PC-3 (cell line): ENCODE measurements around the gene FPR3. TPM values are rescaled to one million over a fixed set of nuclear protein-coding genes. Genes with fewer than 3 reads are reported as not detected.

Experiments used
- ATAC-seq: fragments of 200-7000 bp; cut with Tn5 transposase; 2 replicates; pipeline ENCODE4 v1.9.1; 2020; ENCODE audit warnings: mild to moderate bottlenecking, moderate library complexity
- BruUV-seq: library from RNA; stranded (reverse); fragments of 400-500 nt; replicated peaks from 2 replicates; lab custom pipeline; 2021; lab: Mats Ljungman, UMichigan
- CTCF ChIA-PET: fragments of 300-600 bp; sonication (Branson Sonifier 250); formaldehyde crosslinking; loops from one replicate; lab custom pipeline; 2022; ENCODE audit warnings: antibody characterized with exemption; lab: Charles Lee
- POLR2A ChIA-PET: fragments of 300-600 bp; sonication (Branson Sonifier 250); formaldehyde crosslinking; loops from one replicate; lab custom pipeline; 2022; ENCODE audit warnings: antibody characterized with exemption; ENCODE audit not compliant: unreplicated experiment; lab: Charles Lee
- DNase-seq: peaks from one replicate; pipeline ENCODE4 v3.0.0-alpha.2; 2015
- H2AFZ ChIP-seq: fragments of 300-600 bp; sonication (generic); 2 replicates; pipeline ENCODE4 v1.6.0; 2016; ENCODE audit warnings: antibody characterized with exemption, low read length
- H3F3A ChIP-seq: fragments of 300-600 bp; sonication (generic); one replicate; pipeline ENCODE4 v1.6.0; 2017; ENCODE audit warnings: antibody characterized with exemption, low read length, control low read depth, mild to moderate bottlenecking; ENCODE audit not compliant: unreplicated experiment
- H3K27ac ChIP-seq: fragments of 300-600 bp; sonication (generic); 2 replicates; pipeline ENCODE4 v1.5.1; 2016; ENCODE audit warnings: mild to moderate bottlenecking, low read length
- H3K27me3 ChIP-seq: fragments of 300-600 bp; sonication (generic); 2 replicates; pipeline ENCODE4 v1.6.1; 2016; ENCODE audit warnings: low read length, mixed read lengths
- H3K36me3 ChIP-seq: fragments of 300-600 bp; sonication (generic); 2 replicates; pipeline ENCODE4 v1.6.1; 2016; ENCODE audit warnings: low read depth, mixed run types, low read length, mixed read lengths
- H3K4me1 ChIP-seq: fragments of 300-600 bp; sonication (generic); 2 replicates; pipeline ENCODE4 v1.5.1; 2016; ENCODE audit warnings: low read length; ENCODE audit not compliant: insufficient read depth
- H3K4me2 ChIP-seq: fragments of 300-600 bp; sonication (generic); 2 replicates; pipeline ENCODE4 v1.6.0; 2016; ENCODE audit warnings: low read length
- H3K4me3 ChIP-seq: fragments of 300-600 bp; sonication (generic); 2 replicates; pipeline ENCODE4 v1.5.1; 2016; ENCODE audit warnings: mild to moderate bottlenecking, low read length, mixed read lengths
- H3K79me2 ChIP-seq: fragments of 300-600 bp; sonication (generic); 2 replicates; pipeline ENCODE4 v1.6.1; 2017; ENCODE audit warnings: low read length, mixed read lengths
- H3K9ac ChIP-seq: fragments of 300-600 bp; sonication (generic); 2 replicates; pipeline ENCODE4 v1.6.0; 2016; ENCODE audit warnings: mild to moderate bottlenecking, low read length
- H3K9me2 ChIP-seq: fragments of 300-600 bp; sonication (generic); replicated peaks from 2 replicates; pipeline ENCODE4 v1.6.1; 2016; ENCODE audit warnings: mixed run types, low read length, mixed read lengths
- H3K9me3 ChIP-seq: fragments of 300-600 bp; sonication (generic); 2 replicates; pipeline ENCODE4 v1.6.1; 2016; ENCODE audit warnings: low read length, mixed read lengths
- H4K20me1 ChIP-seq: fragments of 300-600 bp; sonication (generic); 2 replicates; pipeline ENCODE4 v1.6.1; 2016; ENCODE audit warnings: low read length, mixed read lengths
- CTCF ChIP-seq: fragments of 300-600 bp; sonication (generic); conservative IDR thresholded peaks from 2 replicates; pipeline ENCODE4 v1.5.1; 2017; ENCODE audit warnings: antibody characterized with exemption, low read depth, mild to moderate bottlenecking, low read length
- EZH2 ChIP-seq: fragments of 300-600 bp; sonication (generic); IDR thresholded peaks from one replicate; pipeline ENCODE4 v1.6.1; 2017; ENCODE audit warnings: antibody characterized with exemption, mild to moderate bottlenecking, low read length; ENCODE audit not compliant: unreplicated experiment
- EZH2phosphoT487 ChIP-seq: fragments of 300-600 bp; sonication (generic); IDR thresholded peaks from 2 replicates; pipeline ENCODE4 v1.6.1; 2018; ENCODE audit warnings: mild to moderate bottlenecking, antibody characterized with exemption, low read length, borderline replicate concordance
- intact Hi-C: fragments of 100-400 bp; cut with micrococcal nuclease; formaldehyde crosslinking; loops from 2 replicates; pipeline ENCODE4 v1.9.0; 2023
- total RNA-seq: library from RNA; depleted of rRNA; stranded (reverse); fragments of >200 nt; gene quantifications from 2 replicates; pipeline ENCODE4 v1.2.3, GENCODE V29; 2014

Gene FPR3
- total RNA-seq, 1 experiment from 2014 or later, result 0.26 TPM

GRCh38 chr19:51822946-51823345 is 28.0 kb downstream of the FPR3 start:
- no peak for TF ChIP-seq CTCF
- no peak for TF ChIP-seq EZH2phosphoT487
- no peak for TF ChIP-seq EZH2
- Histone ChIP-seq H3K9ac (no peak overlapping the region), H3K9me3 (peaks cover 25% of the 10 kb centered on the region), H2AFZ (no peak overlapping the region), H3K27ac (no peak overlapping the region), H3K36me3 (peaks cover 3% of the 10 kb centered on the region; the same call in 1 of the 2 replicates), H3K4me1 (no peaks in the 10 kb centered on the region), H3K4me3 (no peak overlapping the region), H4K20me1 (no peaks in the 10 kb centered on the region), H3K27me3 (no peaks in the 10 kb centered on the region), H3K4me2 (no peak overlapping the region), H3K9me2 (no peaks in the 10 kb centered on the region), H3F3A (no peaks in the 10 kb centered on the region), H3K79me2 (no peaks in the 10 kb centered on the region)
- intact Hi-C loops, result no loop called here
- ATAC-seq (no peak), DNase-seq (no peak)
- POLR2A ChIA-PET, result no interaction called here
- CTCF ChIA-PET, result no interaction called here
- BruUV-seq, result no TSS peak

- peaks cover 3% of the 10 kb centered on the region; the same call in 1 of the 2 replicates for H3K36me3 ChIP-seq
- BruUV-seq, result no TSS peak
Observed at GRCh38 chr19:51824281-51825005, 29.5 kb downstream of the FPR3 start.

More at GRCh38 chr19:51824281-51825005, 29.5 kb downstream of the FPR3 start:
- Histone ChIP-seq H3K79me2 (no peaks in the 10 kb centered on the region), H3F3A (no peaks in the 10 kb centered on the region), H3K9me2 (no peaks in the 10 kb centered on the region), H3K27ac (no peak overlapping the region), H3K27me3 (no peaks in the 10 kb centered on the region), H3K4me3 (no peak overlapping the region), H3K4me2 (no peak overlapping the region), H3K4me1 (no peaks in the 10 kb centered on the region), H3K9ac (no peak overlapping the region), H3K9me3 (peaks cover 21% of the 10 kb centered on the region), H4K20me1 (no peaks in the 10 kb centered on the region), H2AFZ (no peak overlapping the region)
- ATAC-seq (no peak), DNase-seq (no peak)
- ChIA-PET CTCF (no interaction called here), POLR2A (no interaction called here)
- intact Hi-C loops, result no loop called here
- TF ChIP-seq EZH2, result no peak
- no peak for TF ChIP-seq EZH2phosphoT487
- no peak for TF ChIP-seq CTCF
